Astrocyte (in vitro differentiated cells and primary cell): ENCODE results near the gene INAFM1. TPM values are rescaled to one million over a fixed set of nuclear protein-coding genes. Genes with fewer than 3 reads are reported as not detected.

Experiments used
- DNase-seq: peaks from one replicate; pipeline ENCODE4 v3.0.0-alpha.2; 2010; ENCODE audit warnings: low read depth
- FAIRE-seq: peaks from 2 replicates; lab custom pipeline; 2011; peaks lifted over from hg19 to GRCh38; lab: Jason Lieb, UNC
- H2AFZ ChIP-seq: 2 replicates; pipeline ENCODE4 v1.6.0; 2012; ENCODE audit warnings: low read depth, low read length, inconsistent platforms
- H3K27ac ChIP-seq: 2 replicates; pipeline ENCODE4 v1.5.1; 2011; ENCODE audit warnings: low read depth, low read length, inconsistent platforms
- H3K27me3 ChIP-seq: 2 replicates; pipeline ENCODE4 v1.6.0; 2011; ENCODE audit warnings: low read length, inconsistent platforms; ENCODE audit not compliant: insufficient read depth
- H3K36me3 ChIP-seq: 2 replicates; pipeline ENCODE4 v1.5.1; 2011; ENCODE audit warnings: low read length, inconsistent platforms; ENCODE audit not compliant: insufficient read depth
- H3K4me1 ChIP-seq: 2 replicates; pipeline ENCODE4 v1.5.1; 2011; ENCODE audit warnings: low read length, inconsistent platforms; ENCODE audit not compliant: insufficient read depth
- H3K4me2 ChIP-seq: 2 replicates; pipeline ENCODE4 v1.6.0; 2012; ENCODE audit warnings: low read length, inconsistent platforms
- H3K4me3 ChIP-seq: 2 replicates; pipeline ENCODE4 v1.5.1; 2011; ENCODE audit warnings: low read depth, mild to moderate bottlenecking, low read length, inconsistent platforms; ENCODE audit not compliant: insufficient read depth
- H3K79me2 ChIP-seq: 2 replicates; pipeline ENCODE4 v1.6.0; 2012; ENCODE audit warnings: mild to moderate bottlenecking, low read length, inconsistent platforms; ENCODE audit not compliant: insufficient read depth
- H3K9ac ChIP-seq: 2 replicates; pipeline ENCODE4 v1.6.0; 2012; ENCODE audit warnings: mild to moderate bottlenecking, low read length, inconsistent platforms
- H3K9me3 ChIP-seq: 2 replicates; pipeline ENCODE4 v1.5.1; 2012; ENCODE audit warnings: low read depth, mild to moderate bottlenecking, low read length, inconsistent platforms; ENCODE audit not compliant: insufficient read depth
- H4K20me1 ChIP-seq: 2 replicates; pipeline ENCODE4 v1.6.0; 2012; ENCODE audit warnings: low read length, inconsistent platforms; ENCODE audit not compliant: insufficient read depth
- H3K27ac Mint-ChIP-seq: one replicate; pipeline ENCODE4 v1.8.0; 2021; ENCODE audit warnings: mild to moderate bottlenecking, mixed read lengths; ENCODE audit not compliant: unreplicated experiment
- H3K27me3 Mint-ChIP-seq: one replicate; pipeline ENCODE4 v1.8.0; 2021; ENCODE audit warnings: low read depth, mixed read lengths; ENCODE audit not compliant: unreplicated experiment
- H3K36me3 Mint-ChIP-seq: one replicate; pipeline ENCODE4 v1.8.0; 2021; ENCODE audit warnings: low read depth, mixed read lengths; ENCODE audit not compliant: unreplicated experiment
- H3K4me1 Mint-ChIP-seq: one replicate; pipeline ENCODE4 v1.8.0; 2021; ENCODE audit warnings: low read depth, mixed read lengths; ENCODE audit not compliant: unreplicated experiment
- H3K4me3 Mint-ChIP-seq: one replicate; pipeline ENCODE4 v1.8.0; 2021; ENCODE audit warnings: mild to moderate bottlenecking, moderate library complexity, mixed read lengths; ENCODE audit not compliant: unreplicated experiment
- H3K9me3 Mint-ChIP-seq: one replicate; pipeline ENCODE4 v1.8.0; 2021; ENCODE audit warnings: mild to moderate bottlenecking, mixed read lengths; ENCODE audit not compliant: unreplicated experiment
- EZH2 ChIP-seq: IDR thresholded peaks from 2 replicates; pipeline ENCODE4 v1.6.1; 2012; ENCODE audit warnings: mild to moderate bottlenecking, low read length, inconsistent platforms; ENCODE audit not compliant: insufficient read depth
- total RNA-seq: library from RNA; stranded (reverse); gene quantifications from 2 replicates; pipeline ENCODE4 v1.2.1, GENCODE V29; 2021
- TF ChIP-seq, protein P1 (sequence below): IDR thresholded peaks from 2 replicates; pipeline ENCODE4 v1.5.1; 2011; ENCODE audit warnings: low read depth, mild to moderate bottlenecking, inconsistent platforms, low read length, moderate library complexity; ENCODE audit not compliant: insufficient read depth

The INAFM1 gene
- total RNA-seq, 1 donor from 2014 or later, result 23.6 TPM

DNA sequence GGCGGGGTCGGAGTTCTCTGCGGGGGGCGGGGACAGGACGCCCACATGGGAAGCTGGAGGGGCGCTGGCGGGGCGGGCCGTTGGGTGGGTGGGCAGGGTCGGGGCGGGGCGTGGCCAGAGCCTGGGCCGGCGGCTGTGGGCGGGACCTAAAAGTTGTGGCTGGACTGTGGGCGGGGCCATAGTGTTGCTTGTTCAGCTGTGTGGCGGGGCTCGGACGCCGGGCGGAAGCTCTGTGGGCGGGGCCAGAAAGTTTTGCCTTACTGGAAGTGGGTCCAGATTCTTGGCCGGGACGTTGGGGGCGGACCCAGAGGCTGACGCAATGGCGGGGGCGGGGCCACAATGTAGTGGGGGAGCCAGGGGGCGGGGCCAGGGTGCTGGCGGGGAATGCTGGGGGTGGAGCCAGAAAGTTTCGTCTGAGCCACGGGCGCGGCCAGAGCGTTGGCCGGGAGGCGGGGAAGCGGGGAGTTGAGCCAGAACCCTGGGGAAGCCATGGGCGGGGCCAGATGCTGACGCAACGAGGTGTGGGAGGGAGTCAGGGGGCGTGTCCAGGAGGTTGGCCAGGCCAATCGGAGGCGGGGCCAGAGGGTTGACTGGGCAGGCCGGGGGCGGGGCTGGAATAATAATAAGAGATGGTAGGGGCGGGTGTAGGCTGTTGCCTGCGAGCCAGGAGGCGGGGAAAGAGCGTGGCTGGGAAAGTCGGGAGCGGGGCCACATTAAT, 17.8 kb upstream of the INAFM1 start:
- Histone ChIP-seq H3K4me1 (peaks cover 32% of the 10 kb centered on the region), H4K20me1 (peaks cover 20% of the 10 kb centered on the region), H2AFZ (no peak overlapping the region), H3K9ac (peak overlapping the region; percentile 88), H3K27ac (peak overlapping the region; percentile 94), H3K4me3 (peak overlapping the region; percentile 70), H3K4me2 (peak overlapping the region; percentile 93), H3K9me3 (no peaks in the 10 kb centered on the region), H3K27me3 (no peaks in the 10 kb centered on the region), H3K36me3 (peaks cover 8% of the 10 kb centered on the region), H3K79me2 (peaks cover 41% of the 10 kb centered on the region)
- TF ChIP-seq, protein P1, sequence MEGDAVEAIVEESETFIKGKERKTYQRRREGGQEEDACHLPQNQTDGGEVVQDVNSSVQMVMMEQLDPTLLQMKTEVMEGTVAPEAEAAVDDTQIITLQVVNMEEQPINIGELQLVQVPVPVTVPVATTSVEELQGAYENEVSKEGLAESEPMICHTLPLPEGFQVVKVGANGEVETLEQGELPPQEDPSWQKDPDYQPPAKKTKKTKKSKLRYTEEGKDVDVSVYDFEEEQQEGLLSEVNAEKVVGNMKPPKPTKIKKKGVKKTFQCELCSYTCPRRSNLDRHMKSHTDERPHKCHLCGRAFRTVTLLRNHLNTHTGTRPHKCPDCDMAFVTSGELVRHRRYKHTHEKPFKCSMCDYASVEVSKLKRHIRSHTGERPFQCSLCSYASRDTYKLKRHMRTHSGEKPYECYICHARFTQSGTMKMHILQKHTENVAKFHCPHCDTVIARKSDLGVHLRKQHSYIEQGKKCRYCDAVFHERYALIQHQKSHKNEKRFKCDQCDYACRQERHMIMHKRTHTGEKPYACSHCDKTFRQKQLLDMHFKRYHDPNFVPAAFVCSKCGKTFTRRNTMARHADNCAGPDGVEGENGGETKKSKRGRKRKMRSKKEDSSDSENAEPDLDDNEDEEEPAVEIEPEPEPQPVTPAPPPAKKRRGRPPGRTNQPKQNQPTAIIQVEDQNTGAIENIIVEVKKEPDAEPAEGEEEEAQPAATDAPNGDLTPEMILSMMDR, result no peak
- no peak for TF ChIP-seq EZH2
- Mint-ChIP-seq H3K4me3 (peak overlapping the region; percentile 94), H3K27me3 (no peaks in the 10 kb centered on the region), H3K36me3 (peaks cover 21% of the 10 kb centered on the region), H3K9me3 (no peaks in the 10 kb centered on the region), H3K4me1 (peaks cover 31% of the 10 kb centered on the region), H3K27ac (peak overlapping the region; percentile 98)
- FAIRE-seq, result peak; percentile 23
- peak; percentile 90 for DNase-seq

DNA sequence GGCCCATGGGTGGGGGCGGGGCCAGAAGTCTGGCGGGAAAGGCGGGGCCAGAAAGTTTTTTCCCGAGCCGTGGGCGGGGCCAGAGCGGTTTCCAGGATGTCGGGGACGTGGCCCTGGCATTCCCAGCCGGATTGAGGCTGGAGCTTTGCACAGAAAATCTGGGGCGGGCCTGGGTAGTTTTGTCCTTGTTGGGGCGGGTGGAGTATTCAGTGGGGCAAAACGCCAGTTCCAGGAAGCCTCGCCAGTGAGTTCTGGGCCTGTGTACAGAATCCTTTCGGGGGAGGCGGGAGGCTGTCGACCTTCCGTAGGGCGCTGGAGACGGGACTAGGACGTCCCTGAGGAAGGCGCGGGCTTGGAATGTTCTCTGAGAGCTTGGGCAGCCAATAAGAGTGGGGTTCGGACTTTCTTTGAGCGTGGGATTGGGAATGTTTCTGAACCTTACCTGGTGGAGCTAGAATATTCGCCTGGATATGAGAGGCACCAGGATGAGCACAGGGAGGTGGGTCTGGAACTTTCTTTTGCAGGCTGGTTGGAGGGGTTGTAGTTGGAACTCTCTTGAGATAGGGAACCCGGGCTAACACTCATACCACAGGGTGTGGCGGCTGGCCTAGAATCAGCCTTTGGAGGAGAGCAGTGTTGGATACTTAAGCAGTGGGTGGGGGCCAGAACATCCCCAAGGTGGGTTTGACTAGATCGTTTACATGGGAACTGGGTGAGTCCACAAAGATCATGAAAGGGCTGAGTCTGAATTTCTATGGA, 17.1 kb upstream of the INAFM1 start:
- peaks cover 11% of the 10 kb centered on the region for H3K36me3 ChIP-seq
- H3K27me3 Mint-ChIP-seq, result no peaks in the 10 kb centered on the region
- peaks cover 31% of the 10 kb centered on the region for H3K4me1 ChIP-seq
- DNase-seq, result no peak
- peaks cover 31% of the 10 kb centered on the region for H3K4me1 Mint-ChIP-seq
- H3K4me2 ChIP-seq, result peak overlapping the region; percentile 93
- peak overlapping the region; percentile 94 for H3K4me3 Mint-ChIP-seq
- no peak for FAIRE-seq
- peak overlapping the region; percentile 86 for H3K27ac ChIP-seq
- peaks cover 23% of the 10 kb centered on the region for H3K36me3 Mint-ChIP-seq
- peaks cover 27% of the 10 kb centered on the region for H4K20me1 ChIP-seq
- no peaks in the 10 kb centered on the region for H3K9me3 ChIP-seq
- no peaks in the 10 kb centered on the region for H3K27me3 ChIP-seq
- peak overlapping the region; percentile 87 for H3K9ac ChIP-seq
- no peaks in the 10 kb centered on the region for H3K9me3 Mint-ChIP-seq
- TF ChIP-seq, protein P1, result no peak
- no peak for TF ChIP-seq EZH2
- H3K27ac Mint-ChIP-seq, result peak overlapping the region; percentile 98
- peak overlapping the region; percentile 37 for H2AFZ ChIP-seq
- peaks cover 48% of the 10 kb centered on the region for H3K79me2 ChIP-seq
- peak overlapping the region; percentile 65 for H3K4me3 ChIP-seq
